ENCODE data around the gene SIRT3. TPM values are rescaled to one million over a fixed set of nuclear protein-coding genes. Genes with fewer than 3 reads are reported as not detected.
"Not testable (repeated sequence)": the region's sequence is repeated elsewhere in the genome, so short reads cannot be mapped to it uniquely, and the experiment has no call there.

SIRT3 gene
- total RNA-seq, 1 donor from 2014 or later: 14.1 TPM

- DNase-seq (ENCODE audit: low spot score): no peak
Measured at GRCh38 chr11:204587-205109, 31.5 kb downstream of the SIRT3 start.

DNA sequence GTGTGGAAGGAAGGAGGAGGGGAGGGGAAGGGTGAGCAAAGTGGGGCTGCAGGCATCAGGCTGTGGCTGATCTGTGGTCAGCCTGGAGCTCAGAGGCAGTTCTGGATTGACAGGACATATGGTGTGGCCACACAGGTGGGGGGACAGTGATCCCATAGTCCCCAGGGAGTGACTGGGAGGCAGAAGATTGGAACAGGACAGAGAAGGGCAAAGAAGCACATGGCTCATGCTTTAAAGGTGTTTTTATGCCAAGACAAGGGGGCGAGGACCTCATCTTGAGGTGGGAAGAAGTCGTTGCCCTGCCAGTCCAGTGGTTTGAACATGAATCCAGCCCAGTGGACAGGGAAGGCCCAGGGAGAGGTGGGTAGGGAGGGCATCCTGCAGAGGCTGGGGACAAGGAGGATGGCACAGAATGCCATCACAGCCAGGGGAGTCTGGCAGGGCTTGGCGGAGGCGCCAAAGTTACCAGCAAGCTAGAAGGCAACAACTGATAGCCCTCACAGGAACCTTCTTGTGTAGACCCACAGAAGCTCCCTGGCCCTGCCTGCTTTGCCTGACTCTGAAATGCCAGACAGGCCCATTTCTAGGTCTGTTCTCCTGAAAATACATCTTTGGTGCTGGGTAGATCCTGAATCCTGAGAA is 32.1 kb downstream of the SIRT3 start:
- DNase-seq (ENCODE audit: low spot score): no peak

DNA sequence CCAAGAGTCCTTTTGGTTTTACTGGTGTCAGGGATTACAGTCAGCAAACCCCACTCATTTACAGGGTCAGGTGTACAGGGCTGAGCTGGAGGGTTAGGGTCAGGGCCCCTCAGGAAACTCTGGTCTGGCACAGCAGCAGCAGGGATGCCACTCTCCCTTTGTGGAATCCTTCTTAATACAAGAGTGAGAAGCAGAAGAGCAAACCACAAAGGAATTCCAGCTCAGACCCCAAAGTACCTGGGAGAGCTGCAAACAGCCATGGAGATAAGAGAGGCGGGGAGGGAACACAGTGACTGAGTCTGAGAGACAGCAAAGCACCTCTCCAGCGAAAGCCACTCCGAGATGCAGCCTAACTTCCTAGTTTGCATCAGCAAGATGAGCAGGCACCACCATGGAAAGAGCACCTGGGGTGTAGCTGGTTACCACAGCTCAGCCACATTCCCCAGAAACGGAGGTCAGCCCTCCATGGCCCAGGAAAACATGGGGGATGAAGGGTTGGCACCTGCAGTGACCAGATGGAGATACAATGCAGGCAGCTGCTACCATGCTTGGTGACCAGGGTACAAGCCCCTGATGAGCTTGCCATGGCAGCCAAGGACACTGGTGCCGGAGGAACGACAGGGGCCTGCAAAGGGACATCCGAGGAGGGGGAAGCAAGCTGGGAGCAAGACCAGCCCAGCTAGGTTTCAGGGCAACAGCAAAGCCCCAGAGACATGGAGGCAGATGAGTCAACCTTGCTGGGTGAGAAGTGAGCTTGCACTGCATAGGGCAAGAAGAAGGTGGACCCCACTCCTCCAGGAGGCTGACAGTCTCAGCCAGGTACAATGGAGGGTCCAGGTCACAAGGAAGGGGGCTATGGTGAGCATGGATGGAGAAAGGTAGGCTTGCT is 32.8 kb downstream of the SIRT3 start:
- DNase-seq (ENCODE audit: low spot score): peak; percentile 76

DNA sequence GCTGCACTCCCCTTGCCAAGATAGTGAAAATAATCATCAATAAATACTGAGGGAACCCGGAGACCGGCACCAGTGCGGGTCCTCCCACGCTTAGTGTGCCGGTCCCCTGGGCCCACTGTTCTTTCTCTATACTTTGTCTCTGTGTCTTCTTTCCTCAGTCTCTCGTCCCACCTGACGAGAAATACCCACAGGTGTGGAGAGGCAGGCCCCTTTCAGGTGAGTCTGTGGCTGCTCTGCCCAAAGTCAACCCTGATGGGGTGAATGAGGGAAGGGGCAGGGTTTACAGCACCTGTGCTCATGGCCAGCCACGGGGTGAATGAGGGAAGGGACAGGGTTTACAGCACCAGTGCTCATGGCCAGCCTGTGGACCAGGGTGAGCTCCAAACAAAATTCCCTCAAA is 33.7 kb downstream of the SIRT3 start:
- DNase-seq (ENCODE audit: low spot score): no peak

DNA sequence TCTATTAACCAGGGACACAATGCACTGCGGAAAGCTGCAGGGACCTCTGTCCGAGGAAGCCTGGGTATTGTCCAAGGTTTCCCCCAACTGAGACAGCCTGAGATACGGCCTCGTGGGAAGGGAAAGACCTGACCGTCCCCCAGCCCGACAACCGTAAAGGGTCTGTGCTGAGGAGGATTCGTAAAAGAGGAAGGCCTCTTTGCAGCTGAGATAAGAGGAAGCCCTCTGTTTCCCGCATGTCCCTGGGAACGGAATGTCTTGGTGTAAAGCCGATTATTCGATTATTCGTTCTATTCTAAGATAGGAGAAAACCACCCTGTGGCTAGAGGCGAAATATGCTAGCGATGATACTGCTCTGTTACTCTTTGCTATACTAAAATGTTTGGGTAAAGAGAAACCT is 34.2 kb downstream of the SIRT3 start:
- DNase-seq (ENCODE audit: low spot score): no peak

- DNase-seq (ENCODE audit: low spot score): peak; percentile 73
Measured at GRCh38 chr11:200224-201003, 35.7 kb downstream of the SIRT3 start.

DNA sequence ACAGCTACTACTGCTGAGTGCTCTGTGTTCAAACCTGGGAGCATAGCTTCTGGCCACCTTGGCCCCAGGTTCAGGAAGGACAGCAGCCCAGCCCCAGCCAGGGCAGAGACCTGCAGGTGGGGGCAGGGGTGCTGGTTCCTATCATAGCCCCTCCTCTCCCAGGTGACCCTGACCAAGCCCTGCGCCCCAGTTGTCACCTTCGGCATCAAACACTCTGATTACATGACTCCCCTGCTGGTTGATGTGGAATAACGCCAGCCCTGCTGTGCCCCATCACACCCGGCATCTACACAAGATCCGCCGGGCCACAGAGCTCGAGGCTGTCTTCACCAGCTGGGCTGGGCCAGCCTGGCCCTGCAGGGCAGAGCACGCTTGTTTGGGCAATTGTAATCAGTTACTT is 36.4 kb downstream of the SIRT3 start:
- peak; percentile 72 for DNase-seq (ENCODE audit: low spot score)

- DNase-seq (ENCODE audit: low spot score): peak; percentile 71
Measured at GRCh38 chr11:199004-199581, 37.0 kb downstream of the SIRT3 start.

DNA sequence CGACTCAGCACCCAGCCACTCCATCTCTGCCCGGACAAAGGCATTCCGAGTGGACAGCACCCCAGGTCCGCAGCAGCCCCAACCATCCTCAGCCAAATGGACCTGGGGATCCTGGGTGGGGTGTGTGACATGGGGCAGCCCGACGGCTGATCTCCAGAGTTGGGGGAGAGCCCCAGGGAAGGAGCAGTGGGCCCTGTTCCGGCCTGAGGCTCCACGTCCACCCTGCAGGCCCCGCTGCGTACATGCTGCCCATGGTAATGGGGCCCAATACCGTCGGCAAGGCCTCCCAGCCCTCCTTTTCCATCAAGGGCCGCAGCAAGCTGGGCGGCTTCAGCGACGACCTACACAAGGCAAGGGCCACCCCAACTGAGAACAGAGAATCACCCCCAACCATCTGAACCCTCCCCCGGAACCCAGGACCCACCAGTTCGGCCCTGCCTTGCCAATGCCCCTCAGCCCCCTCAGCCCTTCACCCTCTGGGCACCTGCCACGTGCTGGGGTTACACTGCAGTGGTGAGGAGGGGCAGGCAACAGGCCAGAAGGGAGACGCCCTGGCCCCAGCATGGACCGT is 37.8 kb downstream of the SIRT3 start:
- peak; percentile 78 for DNase-seq (ENCODE audit: low spot score)

DNA sequence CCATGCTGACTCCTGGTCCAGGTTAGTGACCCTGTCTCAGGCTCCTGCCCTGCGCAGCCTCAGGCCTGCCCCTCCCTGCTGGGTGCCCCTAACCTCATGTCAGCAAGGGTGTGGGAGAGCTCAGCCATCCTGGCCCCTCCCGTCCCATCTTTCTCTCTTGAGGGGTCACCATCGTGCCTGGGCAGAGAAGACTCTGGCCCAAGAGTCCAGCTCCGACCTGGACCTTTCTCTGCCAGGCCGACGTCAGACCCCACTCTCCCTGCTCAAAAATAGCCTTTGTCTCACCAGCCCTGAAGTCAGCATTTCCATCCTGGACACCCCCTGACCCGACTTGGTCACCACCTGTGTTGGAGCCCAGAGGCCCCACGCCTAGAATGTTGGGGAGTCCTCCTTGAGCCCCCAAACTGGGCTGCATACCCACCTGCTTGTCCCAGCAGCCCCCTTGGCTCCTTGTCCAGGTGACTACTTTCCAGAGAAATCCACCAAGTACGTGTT is 38.4 kb downstream of the SIRT3 start:
- peak; percentile 84 for DNase-seq (ENCODE audit: low spot score)

DNA sequence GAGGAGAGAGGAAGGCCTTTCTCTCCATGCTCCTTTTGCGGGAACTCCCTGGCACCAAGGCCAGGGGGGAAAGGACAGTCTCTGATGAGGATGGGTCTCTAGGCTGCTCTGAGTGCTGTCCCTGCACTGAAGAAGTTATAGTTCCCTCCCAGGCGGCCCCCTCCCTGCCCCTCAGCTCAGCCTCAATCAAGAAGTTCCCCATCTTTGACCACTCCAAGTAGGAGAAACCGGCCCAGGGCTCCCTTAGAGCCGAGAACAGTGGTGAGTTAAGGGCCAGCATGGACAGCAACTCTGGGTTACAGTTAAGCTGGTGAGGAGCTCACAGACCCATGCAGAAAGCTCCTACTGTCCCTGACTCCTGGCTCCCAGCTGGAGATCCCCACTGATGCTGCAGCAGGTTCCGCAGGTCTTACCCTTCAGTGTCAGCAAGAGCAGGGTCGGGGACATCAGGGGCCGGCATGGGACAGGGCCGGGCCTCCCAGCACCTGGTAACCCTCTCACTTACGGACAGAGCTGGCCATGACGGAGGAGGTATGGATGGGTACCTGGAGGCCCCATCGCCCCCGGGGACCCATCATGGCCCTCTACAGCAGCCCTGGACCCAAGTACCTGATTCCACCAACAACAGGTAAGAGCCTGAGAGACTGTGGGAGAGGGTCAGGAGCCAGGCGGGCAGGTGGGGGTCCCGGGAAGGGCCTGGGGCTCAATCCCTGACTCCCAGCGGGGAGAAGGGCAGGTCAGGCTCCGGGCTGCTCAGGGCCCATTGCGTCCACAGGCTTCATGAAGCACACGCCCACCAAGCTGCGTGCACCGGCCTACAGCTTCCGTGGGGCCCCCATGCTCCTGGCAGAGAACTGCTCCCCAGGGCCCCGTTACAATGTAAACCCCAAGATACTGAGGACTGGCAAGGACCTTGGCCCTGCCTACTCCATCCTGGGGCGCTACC is 39.1 kb downstream of the SIRT3 start:
- peak; percentile 85 for DNase-seq (ENCODE audit: low spot score)

- peak; percentile 88 for DNase-seq (ENCODE audit: low spot score)
Measured at GRCh38 chr11:193481-193880, 42.7 kb downstream of the SIRT3 start.

- not testable (repeated sequence) for DNase-seq (ENCODE audit: low spot score)
Measured at GRCh38 chr11:192674-193128, 43.4 kb downstream of the SIRT3 start, which contains the start of gene SCGB1C1. SCGB1C1 (plus strand) TSS chr11:193078; CDS start chr11:193100, 22 bp downstream.

- DNase-seq (ENCODE audit: low spot score): not testable (repeated sequence)
Measured at GRCh38 chr11:191490-192478, 44.4 kb downstream of the SIRT3 start.

DNA sequence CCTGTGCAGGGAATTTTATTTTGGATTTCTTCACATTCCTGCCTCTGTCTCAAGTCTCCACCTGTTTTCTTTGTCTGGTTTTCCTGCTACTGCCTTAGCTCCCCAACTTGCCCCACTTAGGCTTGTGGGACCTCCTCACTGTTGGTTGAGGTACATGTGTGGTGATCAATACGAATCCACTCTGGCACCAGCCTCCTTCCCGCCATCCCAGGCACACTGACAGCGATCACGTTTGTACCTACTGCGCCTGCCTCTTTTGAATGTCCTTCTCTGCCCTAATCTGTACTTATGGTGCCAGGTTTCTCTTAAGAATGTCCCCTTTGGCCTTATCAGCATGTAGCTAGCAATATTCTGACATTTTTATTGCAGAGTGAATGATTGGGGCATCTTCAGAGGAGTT is 45.6 kb downstream of the SIRT3 start:
- peak; percentile 86 for DNase-seq (ENCODE audit: low spot score)

DNA sequence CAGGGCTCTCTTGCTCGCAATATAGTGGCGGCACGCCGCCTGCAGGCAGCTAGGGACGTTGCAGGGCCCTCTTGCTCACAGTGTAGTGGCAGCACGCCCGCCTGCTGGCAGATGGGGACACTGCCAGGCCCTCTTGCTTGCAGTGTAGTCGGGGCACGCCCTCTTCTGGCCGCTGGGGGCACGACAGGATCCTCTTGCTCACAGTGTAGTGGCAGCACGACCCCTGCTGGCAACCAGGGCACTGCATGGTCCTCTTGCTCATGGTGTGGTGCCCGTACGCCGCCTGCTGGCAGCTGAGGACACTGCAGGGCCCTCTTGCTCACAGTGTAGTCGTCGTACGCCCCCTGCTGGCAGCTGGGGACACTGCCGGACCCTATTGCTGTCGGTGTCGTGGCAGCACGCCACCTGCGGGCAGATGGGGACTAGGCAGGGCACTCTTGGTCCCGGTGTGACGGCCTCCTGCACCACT is 46.3 kb downstream of the SIRT3 start:
- not testable (repeated sequence) for DNase-seq (ENCODE audit: low spot score)

DNA sequence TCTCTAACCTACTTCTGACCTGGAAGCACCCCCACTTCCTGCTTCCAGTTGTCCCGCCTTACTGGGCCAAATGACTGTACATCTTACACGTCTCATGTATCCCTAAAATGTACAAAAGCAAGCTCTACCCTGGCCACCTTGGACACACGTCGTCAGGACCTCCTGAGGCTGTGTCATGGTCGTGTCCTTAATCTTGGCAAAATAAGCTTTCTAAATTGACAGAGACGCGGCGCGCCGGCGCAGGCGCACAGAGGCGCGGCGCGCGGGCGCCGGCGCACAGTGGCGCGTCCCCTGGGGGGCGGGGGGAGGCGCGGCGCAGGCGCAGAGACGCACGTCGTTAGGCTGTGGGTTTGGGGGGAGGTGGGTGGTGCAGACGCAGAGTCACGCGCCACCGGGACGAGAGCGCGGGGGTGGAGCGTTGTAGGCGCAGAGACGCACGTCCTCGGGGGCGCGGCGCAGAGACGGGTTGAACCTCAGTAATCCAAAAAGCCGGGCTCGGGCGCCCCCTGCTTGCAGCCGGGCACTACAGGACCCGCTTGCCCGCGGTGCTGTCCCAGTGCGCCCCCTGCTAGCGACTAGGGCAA is 46.9 kb downstream of the SIRT3 start:
- DNase-seq (ENCODE audit: low spot score): peak; percentile 65
